Ovary (tissue), 9 donors: Measurements from ENCODE around the gene STAC. TPM values are rescaled to one million over a fixed set of nuclear protein-coding genes. Genes with fewer than 3 reads are reported as not detected.

Experiments
- DNase-seq, 5 donors: peaks; one replicate each; pipeline ENCODE4 v3.0.0-alpha.2; 2019 to 2020
- H3K27ac ChIP-seq, 2 donors: fragments of 200-600 bp; one replicate each; pipeline versions ENCODE4 v1.5.1 to v1.8.0; 2019 to 2022
- H3K27me3 ChIP-seq: fragments of 200-600 bp; one replicate; pipeline ENCODE4 v1.8.0; 2022
- H3K36me3 ChIP-seq: fragments of 200-600 bp; sonication (generic); one replicate; pipeline ENCODE4 v1.5.1; 2019
- H3K4me1 ChIP-seq: one replicate; pipeline ENCODE4 v1.8.1; 2013; ENCODE audit warnings: mild to moderate bottlenecking, moderate library complexity; ENCODE audit not compliant: insufficient read depth
- H3K4me3 ChIP-seq: fragments of 200-600 bp; sonication (generic); one replicate; pipeline ENCODE4 v1.5.1; 2017
- H3K9me3 ChIP-seq, 2 donors: fragments of 200-600 bp in 1 of 2; sonication (generic) in 1 of 2; one replicate each; pipeline versions ENCODE4 v1.5.1 to v1.8.1; 2013 to 2019; ENCODE audit warnings: mild to moderate bottlenecking in 1 of 2, moderate library complexity in 1 of 2
- EP300 ChIP-seq: sonication (generic); formaldehyde crosslinking; IDR thresholded peaks from one replicate; pipeline ENCODE4 v1.6.1; 2017; ENCODE audit warnings: antibody characterized with exemption
- POLR2A ChIP-seq: fragments of 450-650 bp; IDR thresholded peaks from one replicate; pipeline ENCODE4 v1.6.1; 2017; ENCODE audit warnings: antibody characterized with exemption, mild to moderate bottlenecking, moderate library complexity
- WGBS, 3 donors: extraction: QIAGEN DNeasy Blood & Tissue Kit in 1 of 3; methylation state at CpG; one replicate each; pipeline versions ENCODE4 v1.1.5 to v1.1.7; 2013 to 2017; 5-methylcytosine and 5-hydroxymethylcytosine counted together
- intact Hi-C, 4 donors: fragments of 100-400 bp; cut with DNase I; formaldehyde crosslinking; loops; one replicate each; pipeline versions ENCODE4 v1.11.0 to v1.15.1; 2022 to 2023
- polyA plus RNA-seq, 2 donors: library from polyadenylated mRNA; stranded (reverse); fragments of 200-250 nt in 1 of 2; fragments of 350-450 nt in 1 of 2; fragmentation: Illumina TruSeq in 1 of 2; extraction: RNeasy Lipid Tissue Mini Kit (QIAGEN cat#74804) in 1 of 2; gene quantifications; one replicate each; pipeline ENCODE4 v1.2.3, GENCODE V29; 2013 to 2014
- total RNA-seq, 7 donors: library from RNA; depleted of rRNA in 2 of 7; stranded (reverse); fragments of >200 nt in 2 of 7; fragmentation: NEBNext Ultra II Directional in 3 of 7; extraction: Animal tissue kit (Norgen Biotek cat#: 25700) in 3 of 7; gene quantifications; one replicate each; pipeline versions ENCODE4 v1.1.0 to v1.2.4, GENCODE V29; 2016 to 2023
- TF ChIP-seq, protein P1 (sequence below), 3 donors: fragments of 450-650 bp in 2 of 3; fragments of 200-600 bp in 1 of 3; IDR thresholded peaks; one replicate each; pipeline versions ENCODE4 v1.5.1 to v1.8.0; 2016 to 2022; ENCODE audit warnings: antibody characterized with exemption in 3 of 3, mild to moderate bottlenecking in 1 of 3
- donor health status: DM: no; HTN: no; CAD: no; lungs with moderate emphysema.
- donor health status: DM: no; HTN: no; CAD: no.
- donor health status: Bipolar disorder and iron deficiency.
- donor health status: DM: yes; HTN: yes; CAD: no.
- donor health status: DM: no; HTN: no; CAD: no.
- donor health status: DM: yes; HTN: yes; CAD: no.

STAC gene
- total and polyA plus RNA-seq, 9 donors, result 0.58 to 8.4 (median 1.2) TPM

DNA sequence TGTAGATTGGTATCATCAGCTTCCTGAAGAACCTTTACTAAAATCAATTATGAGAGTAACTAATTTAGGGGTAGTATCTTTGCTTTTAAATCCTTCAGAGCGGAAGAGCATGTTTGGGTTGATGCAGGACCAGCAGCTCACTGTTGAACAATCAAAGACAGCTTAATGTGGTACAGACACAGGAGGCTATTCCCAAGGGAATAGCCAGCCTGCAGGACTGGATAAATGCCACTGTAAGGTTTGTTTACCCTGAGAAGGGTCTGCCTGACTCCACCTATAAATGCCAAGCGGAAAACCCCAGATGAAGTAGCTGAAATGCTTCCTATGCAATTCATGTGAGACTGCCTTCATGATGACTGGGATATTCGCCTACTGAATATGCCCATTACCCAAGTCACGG lies 16.0 kb upstream of the STAC start:
- Histone ChIP-seq H3K4me3 (no peak overlapping the region), H3K9me3 (no peaks in the 10 kb centered on the region), H3K27ac (no peak overlapping the region), H3K4me1 (no peaks in the 10 kb centered on the region), H3K27me3 (no peaks in the 10 kb centered on the region), H3K36me3 (no peaks in the 10 kb centered on the region)
- 93 to 96% (median 94%) methylated on average over 4 of the region's 4 CpGs for WGBS, 3 donors
- DNase-seq, result no peak
- TF ChIP-seq, protein P1, sequence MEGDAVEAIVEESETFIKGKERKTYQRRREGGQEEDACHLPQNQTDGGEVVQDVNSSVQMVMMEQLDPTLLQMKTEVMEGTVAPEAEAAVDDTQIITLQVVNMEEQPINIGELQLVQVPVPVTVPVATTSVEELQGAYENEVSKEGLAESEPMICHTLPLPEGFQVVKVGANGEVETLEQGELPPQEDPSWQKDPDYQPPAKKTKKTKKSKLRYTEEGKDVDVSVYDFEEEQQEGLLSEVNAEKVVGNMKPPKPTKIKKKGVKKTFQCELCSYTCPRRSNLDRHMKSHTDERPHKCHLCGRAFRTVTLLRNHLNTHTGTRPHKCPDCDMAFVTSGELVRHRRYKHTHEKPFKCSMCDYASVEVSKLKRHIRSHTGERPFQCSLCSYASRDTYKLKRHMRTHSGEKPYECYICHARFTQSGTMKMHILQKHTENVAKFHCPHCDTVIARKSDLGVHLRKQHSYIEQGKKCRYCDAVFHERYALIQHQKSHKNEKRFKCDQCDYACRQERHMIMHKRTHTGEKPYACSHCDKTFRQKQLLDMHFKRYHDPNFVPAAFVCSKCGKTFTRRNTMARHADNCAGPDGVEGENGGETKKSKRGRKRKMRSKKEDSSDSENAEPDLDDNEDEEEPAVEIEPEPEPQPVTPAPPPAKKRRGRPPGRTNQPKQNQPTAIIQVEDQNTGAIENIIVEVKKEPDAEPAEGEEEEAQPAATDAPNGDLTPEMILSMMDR (IDR thresholded peaks at IDR 0.05), result no peak
- TF ChIP-seq EP300 (no peak), POLR2A (no peak)
- intact Hi-C loops, result no loop called here

DNA sequence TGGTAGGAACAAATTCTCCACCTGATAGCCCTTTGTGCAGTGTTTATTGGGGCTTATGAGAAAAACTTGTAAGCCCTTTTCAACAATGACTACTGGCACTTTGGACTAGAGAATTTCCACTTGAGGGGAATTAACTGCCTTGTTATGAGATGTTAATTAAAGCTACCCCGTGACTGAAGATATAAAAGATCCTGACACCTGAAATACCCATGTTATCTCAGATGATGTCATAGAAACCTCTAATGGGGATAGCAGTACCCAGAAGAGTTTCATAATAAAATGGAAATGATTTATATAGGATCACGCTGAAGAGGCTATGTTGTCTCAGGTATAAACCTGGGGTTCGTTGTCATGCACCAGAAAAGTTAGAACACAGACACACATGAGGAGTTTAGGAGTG lies 14.5 kb upstream of the STAC start:
- no peak overlapping the region for H3K4me3 ChIP-seq
- no peaks in the 10 kb centered on the region for H3K27me3 ChIP-seq
- no peaks in the 10 kb centered on the region for H3K4me1 ChIP-seq
- 51 to 63% (median 57%) methylated on average over 3 of the region's 3 CpGs for WGBS, 3 donors
- H3K9me3 ChIP-seq, result no peaks in the 10 kb centered on the region
- DNase-seq, result no peak
- H3K36me3 ChIP-seq, result no peaks in the 10 kb centered on the region
- intact Hi-C loops, result no loop called here
- H3K27ac ChIP-seq, result no peak overlapping the region
- TF ChIP-seq POLR2A, result no peak
- no peak for TF ChIP-seq EP300
- TF ChIP-seq, protein P1 (IDR thresholded peaks at IDR 0.05), result no peak

DNA sequence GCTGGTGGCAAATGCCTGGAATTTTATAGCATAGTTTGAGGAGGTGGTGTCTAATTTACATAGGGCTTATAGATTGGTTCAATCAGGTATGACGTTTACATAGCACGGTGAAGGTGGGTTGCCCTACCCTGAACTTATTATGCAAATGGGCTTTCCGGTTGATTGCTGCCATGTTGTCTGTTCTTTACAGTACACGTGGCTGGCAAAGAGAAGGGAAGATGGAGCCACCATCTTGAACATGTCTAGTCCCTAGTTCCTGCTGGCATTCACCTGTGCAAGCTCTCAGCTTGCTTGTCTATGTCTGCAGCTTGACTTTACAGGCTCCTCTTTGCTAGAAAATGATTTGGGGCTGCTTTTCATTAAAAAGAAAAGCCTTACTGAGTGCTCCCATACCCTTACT lies 14.0 kb upstream of the STAC start:
- intact Hi-C loops, result no loop called here
- WGBS, 3 donors, result 77 to 84% (median 79%) methylated on average over 4 of the region's 4 CpGs
- TF ChIP-seq EP300 (no peak), POLR2A (no peak)
- TF ChIP-seq, protein P1 (IDR thresholded peaks at IDR 0.05), result no peak

DNA sequence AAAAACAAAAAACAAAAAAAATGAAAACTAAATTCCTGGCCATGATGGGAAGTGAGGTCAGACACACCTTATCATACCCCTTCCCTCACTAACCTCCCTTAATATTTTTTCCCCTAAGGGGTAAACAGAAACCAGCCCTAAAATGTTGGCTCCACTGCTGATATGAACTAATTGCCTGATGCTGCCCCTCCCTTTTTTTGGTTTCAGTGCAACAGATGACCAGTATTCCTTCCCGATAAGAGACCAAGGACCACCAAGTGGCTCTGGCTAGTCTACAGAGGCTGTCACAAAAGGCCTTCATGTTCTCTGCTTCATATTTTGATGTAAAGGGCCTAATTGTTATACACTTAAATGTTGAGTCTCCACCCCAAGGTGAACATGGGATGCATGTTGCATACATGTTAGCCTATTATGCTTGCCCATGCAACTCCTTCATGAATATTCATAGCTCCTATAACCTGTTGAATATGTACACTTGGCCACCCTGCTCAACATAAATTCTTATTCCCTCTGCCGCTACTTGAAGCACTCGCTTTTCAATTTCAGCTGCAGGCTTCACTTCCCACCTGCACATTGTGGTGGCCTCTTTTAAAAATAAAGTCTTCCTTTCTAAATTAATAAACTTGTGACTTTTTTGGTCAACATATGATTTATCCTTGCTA lies 12.3 kb upstream of the STAC start:
- intact Hi-C loops, result no loop called here
- H3K4me3 ChIP-seq, result no peak overlapping the region
- no peak overlapping the region for H3K27ac ChIP-seq
- no peaks in the 10 kb centered on the region for H3K9me3 ChIP-seq
- H3K36me3 ChIP-seq, result no peaks in the 10 kb centered on the region
- H3K4me1 ChIP-seq, result no peaks in the 10 kb centered on the region
- no peaks in the 10 kb centered on the region for H3K27me3 ChIP-seq
- TF ChIP-seq POLR2A (no peak), EP300 (no peak)
- TF ChIP-seq, protein P1 (IDR thresholded peaks at IDR 0.05), result no peak
- no peak for DNase-seq
- WGBS, 3 donors, result 91 to 95% (median 93%) methylated on average over 3 of the region's 3 CpGs

More for the DNA sequence above, 14.0 kb upstream of the STAC start:
- H3K4me1 ChIP-seq, result no peaks in the 10 kb centered on the region
- no peaks in the 10 kb centered on the region for H3K9me3 ChIP-seq
- no peaks in the 10 kb centered on the region for H3K27me3 ChIP-seq
- no peaks in the 10 kb centered on the region for H3K36me3 ChIP-seq
- H3K4me3 ChIP-seq, result no peak overlapping the region
- no peak overlapping the region for H3K27ac ChIP-seq
- no peak for DNase-seq
